Measurements from ENCODE around the gene CIAPIN1.

CIAPIN1 gene

DNA sequence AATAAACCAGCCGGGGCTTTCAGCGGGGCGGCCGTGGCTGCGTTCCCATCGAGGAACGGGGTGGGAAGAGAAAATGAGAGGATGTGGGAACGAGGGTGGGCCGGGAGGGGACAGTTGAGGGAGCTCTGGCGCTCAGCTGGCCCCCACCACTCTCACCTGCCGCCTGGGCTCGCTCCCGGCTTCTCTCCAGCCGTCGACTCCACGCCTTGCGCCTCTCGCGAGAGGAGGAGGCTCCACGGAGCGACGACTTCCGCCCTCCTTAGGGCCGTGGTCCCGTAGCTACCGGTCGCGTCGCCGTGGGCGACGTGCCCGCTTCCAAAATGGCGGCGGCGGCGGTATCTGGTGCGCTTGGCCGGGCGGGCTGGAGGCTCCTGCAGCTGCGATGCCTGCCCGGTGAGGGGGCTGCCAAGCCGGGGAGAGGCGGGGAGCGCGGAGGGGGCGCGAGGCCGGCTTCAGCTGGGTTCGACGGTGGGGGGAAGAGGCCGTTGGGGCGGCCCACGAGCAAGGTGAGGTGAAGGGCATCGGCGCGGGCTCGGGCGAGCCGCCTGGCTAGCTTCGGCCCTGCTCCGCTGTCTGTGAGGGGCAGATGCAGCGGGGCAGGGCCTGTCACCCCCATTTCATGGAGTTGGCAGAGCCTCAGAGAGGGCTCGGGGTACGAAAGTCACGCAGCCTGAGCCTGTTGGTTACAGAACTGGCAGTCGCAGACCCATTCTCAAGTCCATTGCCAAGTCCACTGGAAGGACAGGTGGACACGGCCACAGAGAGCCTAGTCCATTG lies at the start of gene CIAPIN1, which contains the start of gene COQ9:
CIAPIN1 (minus strand) TSS at position 200 of the 777 bp plus-strand sequence. CDS start 6,457 bp downstream, outside the sequence.
COQ9 (plus strand) TSS at position 294 of the 777 bp plus-strand sequence; CDS start at position 321, 27 bp downstream.
- DNase-seq, result peak; percentile 77 to 88 (median 84)

DNA sequence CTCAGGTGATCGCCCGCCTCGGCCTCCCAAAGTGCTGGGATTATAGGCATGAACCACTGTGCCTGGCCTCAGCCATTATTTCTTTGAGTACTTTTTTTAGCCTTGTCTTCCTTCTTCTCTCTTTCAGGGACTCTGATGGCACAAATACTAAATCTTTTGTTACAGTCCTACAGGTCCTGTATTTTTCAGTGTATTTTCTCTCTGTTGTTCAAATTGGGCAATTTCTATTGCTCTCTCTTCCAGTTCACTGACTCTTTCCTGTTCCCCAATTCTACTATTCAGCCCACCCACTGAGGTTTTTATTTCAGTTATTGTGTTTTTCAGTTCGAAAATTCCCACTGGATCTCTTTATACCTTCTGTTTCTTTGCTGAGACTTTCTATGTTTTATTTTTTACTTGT lies 46.6 kb upstream of the CIAPIN1 start:
- DNase-seq, result no peak

DNA sequence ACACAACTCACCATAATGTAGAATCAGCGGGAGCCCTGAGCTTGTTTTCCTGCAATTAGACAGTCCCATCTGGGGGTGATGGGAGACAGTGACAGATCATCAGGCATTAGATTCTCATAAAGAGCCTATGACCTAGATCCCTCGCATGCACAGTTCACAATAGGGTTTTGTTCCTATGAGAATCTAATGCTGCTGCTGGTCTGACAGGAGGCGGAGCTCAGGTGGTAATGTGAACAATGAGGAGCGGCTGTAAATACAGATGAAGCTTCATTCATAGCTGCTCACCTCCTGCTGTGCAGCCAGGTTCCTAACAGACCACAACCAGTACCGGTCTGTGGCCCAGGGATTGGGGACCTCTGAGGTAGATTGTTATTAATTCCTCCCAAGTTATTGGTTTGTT lies 42.0 kb upstream of the CIAPIN1 start:
- no peak for DNase-seq

DNA sequence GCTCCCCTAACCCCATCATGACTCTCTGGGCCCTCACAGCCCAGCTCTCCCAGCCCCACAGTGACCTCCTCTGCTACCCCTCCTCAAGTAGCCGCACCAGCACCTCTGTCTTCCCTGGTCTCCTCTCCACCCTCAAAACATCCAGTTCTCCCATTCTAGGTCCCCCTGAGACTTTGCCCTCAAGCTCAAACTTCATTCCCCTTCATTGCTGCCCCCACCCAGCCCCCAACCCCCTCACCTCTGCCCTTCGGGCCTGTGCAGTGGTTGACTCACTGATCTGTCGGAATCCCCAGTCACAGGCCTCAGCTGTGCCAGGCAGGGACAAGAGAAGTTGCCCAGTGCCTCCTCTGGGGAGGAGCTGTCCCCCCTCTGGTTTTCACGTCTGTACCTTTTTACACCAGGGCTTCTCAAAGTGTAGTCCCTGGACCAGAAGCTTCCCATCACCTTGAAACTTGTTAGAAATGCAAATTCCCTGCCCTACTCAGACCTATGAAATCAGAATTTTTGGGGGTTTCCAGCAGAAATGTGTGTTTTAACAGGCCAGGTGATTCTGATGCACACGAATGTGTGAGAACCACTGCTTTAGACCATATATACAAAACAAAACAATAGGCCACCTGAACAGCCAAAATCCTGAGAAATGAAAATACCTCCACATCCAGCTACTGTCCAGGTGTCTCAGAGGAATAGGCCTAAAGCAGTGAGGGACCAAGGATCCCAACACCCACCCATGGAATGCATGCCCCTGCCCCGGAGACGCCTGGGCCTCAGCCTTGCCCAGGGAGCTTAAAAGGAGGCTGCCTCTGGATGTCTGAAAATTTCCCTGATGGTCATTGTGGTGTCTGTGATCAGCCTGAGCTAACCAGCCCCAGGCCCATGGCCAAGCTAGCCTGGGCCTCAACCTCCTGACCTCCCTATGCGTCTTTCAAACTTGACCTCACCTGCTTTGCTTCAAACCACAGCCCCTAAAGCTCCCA lies 40.0 kb upstream of the CIAPIN1 start:
- DNase-seq, result no peak

DNA sequence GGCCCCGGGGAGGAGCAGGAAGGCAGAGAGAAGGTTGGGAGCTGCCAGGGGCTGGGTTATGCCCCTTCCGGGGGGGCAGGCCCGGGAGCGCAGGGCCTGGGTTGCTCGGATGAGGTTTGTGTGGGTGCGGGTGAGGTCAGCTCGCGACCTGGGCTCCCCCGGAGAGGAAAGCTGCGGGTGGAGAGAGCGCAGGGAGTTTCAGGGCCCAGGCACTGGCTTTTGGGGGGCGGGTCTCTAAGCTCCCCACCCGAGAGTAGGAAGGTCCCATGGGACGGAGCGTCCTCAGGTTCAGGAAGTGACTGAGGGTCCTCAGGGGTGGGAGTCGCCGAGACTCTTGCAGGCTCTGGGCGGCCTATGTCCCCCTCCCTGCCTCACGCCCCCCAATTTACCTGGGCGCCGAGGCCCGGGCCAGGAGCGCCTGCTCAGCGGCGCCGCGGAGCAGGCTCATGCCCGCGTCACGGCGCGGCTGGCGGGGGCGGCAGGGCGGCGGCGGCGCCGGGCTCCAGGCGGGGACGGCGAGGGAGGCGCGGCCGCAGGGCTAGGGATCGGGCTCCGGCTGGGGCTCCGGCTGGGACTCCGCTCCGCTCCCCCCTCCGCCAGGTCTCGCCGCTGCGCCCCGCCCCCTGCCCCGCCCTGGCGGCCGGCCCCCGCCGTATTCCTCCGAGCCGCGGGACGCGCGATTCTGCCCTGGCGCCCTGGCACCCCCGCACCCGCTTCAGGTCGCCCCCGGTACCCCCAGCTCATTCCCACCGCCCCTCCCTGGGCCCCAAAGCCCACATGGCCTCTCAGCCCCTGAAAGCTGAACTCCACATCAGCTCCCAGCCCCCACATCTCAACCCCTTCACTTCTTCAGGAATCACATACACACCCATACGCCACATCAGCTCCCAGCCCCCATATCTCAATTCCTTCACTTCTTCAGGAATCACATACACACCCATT lies 39.0 kb upstream of the CIAPIN1 start, which contains the start of gene DOK4:
DOK4 (minus strand) TSS at position 578 of the 942 bp plus-strand sequence. CDS start 6,986 bp downstream, outside the sequence.
- peak; percentile 60 to 65 (median 62) for DNase-seq

DNA sequence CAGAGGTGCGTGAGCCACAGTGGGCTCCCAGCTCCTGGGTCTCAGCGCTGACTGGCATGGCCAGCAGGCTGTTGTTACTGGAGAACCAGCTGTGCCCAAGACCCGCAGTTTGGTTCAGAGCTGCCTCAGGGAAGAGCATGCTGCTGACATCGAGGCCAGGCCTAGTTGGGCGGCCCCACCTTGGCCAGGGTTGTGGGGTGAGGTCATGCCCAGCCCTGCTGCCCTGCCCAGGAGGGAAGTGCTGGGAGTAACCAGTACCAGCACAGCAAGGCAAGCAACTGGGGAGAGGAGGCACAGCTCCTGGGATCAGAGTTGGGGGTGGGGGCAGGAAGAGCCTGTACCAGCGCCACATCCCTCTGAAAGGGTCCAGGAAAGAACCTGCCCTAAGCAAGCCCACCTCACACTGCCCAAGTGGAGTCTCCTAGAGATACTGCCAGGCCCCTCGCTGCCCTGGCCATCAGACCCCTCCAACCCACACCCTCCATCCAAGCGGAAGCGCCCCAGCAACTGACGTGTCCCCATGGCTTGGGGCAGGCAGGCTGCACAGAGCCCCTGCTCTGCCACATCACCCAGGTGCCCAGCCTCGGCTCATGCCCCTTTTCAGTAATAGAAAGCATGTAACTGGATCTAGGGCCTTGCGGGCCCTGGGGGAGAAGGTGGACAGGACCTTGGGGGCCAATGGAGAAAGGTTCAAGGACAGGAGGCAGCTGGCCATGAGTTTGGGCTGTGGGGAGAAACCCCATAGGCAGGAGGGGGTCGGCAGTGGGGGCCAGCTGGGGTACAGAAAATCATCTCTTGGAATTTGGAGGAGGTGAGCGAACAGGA lies 38.1 kb upstream of the CIAPIN1 start:
- no peak for DNase-seq

DNA sequence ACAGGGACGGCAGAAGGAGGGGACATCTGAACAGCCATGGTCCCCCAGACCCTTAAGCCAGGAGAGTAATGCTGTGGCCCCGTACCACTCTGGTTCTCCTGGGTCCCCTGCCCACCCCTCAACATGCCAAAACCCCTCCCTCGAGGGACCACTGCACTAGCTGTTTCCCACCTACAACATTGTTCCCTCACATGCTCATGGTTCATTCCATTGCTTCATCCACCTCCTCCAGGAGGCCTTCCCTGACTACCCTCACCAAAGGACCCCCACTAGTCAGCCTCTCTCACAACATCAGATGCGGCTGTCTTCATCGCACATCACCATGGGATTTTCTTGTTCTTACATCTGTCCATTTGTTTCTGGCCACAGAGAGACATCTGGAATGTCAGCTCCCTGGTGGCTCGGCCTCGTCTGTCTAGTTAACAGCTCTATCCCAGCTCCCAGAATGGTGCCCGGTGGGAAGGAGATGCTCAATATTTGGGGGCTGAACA lies 37.4 kb upstream of the CIAPIN1 start:
- no peak for DNase-seq

DNA sequence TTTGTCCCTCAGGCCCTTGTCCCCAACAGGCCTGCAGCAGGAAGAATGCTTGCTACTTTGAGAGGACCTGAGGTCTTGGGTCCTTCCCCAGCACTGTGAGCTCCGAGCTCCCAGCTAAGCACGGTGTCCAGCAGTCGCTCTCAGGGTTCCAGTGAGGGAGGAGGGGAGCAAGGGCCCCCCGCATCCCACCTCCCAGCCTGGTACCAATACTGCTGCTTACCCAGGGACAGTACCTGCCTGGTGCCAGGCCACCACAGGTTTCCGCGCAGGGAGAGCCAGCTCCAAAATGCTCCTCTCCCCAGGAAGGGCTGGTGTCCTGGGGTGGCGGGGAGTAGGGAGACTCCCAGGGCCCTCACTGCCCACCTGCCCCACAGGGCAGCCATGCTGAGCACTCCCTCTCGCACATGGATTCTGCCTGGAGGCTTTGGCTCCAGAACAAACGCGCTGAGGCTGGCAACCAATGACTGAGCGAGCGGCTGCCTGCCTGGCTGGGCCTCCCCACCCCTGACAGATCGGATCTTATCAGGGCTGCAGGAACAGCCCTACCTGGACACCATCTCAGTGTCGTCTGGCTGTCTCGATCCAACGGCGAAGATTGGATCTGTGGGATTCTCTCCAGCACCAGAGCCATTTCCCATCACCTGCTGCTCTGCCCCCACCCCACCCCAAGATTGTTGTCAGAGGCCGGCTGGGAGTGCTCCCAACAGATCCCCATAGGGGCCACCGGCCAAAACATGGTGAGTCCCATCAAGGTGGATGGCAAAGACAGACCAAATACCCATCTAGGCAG lies 36.7 kb upstream of the CIAPIN1 start:
- DNase-seq, result no peak

DNA sequence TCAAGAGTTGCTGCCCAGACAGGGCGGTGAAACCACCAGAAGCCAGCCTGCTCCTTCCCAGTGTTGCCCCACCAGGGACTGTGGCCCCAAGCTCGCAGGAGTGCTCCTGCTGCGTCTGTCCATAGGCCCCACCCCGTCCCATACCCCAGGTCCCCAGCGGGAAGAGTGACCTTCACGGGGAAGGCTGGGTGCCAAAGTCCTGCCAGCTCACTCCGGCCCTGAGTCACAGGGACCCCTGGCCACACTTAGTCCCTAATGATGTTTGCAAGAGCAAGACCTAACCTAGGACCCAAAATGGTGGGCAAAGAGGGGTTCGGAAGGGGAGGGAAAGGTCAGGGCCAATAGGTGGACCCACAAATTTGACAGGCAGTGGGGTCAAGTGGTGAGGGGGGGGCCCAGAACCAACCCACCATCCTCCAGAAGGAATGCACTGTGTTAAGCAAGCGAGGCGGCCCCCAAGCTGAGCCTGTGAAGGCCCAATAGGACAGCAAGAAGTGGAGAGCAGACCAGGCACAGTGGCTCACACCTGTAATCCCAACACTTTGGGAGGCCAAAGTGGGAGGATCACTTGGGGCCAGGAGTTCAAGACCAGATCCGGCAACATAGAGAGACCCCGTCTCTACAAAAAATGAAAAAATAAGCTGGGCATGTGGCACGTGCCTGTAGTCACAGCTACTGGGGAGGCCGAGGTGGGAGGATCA lies 35.8 kb upstream of the CIAPIN1 start:
- no peak for DNase-seq

DNA sequence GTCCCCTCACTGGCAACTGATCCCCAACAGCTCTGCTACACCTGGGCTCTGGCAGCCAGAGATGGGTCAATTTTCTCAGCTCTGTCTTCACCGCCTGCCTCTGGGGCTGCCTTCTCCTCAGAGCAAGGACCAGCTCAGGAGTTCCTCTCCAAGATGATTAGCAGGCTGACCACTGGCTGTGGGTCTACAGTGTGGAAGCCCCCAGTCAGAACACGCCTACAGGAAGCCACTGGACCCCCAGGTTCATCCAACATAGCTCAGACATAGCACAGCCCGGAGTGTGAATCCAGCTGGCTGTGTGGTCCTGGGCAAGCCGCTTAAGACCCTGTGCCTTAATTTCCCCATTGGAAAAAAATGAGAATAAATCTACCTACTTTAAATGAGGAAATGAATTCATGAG lies 34.2 kb upstream of the CIAPIN1 start:
- no peak for DNase-seq

DNA sequence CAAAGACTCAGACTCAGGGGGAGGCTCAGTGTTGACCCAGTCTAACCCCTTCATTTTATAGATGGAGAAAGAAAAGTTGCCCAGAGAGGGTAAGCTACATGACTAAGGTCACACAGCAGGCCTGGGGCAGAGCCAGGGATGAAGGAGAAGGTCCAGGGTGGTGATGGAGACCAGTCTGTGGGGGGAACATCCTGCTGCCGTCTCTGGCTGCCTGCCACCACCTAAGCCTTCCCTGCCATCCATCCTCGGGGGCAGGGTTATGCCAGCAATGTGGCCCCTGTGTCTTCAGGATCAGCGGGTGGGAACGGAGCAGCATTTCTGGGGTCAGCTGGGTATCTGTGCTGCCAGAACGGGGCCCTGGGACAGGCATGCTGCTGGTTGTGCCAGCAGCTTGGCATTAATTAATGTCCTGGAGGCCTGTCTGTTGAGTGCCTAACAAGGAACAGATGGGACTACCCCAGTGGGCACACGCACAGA lies 33.6 kb upstream of the CIAPIN1 start:
- DNase-seq, result no peak

DNA sequence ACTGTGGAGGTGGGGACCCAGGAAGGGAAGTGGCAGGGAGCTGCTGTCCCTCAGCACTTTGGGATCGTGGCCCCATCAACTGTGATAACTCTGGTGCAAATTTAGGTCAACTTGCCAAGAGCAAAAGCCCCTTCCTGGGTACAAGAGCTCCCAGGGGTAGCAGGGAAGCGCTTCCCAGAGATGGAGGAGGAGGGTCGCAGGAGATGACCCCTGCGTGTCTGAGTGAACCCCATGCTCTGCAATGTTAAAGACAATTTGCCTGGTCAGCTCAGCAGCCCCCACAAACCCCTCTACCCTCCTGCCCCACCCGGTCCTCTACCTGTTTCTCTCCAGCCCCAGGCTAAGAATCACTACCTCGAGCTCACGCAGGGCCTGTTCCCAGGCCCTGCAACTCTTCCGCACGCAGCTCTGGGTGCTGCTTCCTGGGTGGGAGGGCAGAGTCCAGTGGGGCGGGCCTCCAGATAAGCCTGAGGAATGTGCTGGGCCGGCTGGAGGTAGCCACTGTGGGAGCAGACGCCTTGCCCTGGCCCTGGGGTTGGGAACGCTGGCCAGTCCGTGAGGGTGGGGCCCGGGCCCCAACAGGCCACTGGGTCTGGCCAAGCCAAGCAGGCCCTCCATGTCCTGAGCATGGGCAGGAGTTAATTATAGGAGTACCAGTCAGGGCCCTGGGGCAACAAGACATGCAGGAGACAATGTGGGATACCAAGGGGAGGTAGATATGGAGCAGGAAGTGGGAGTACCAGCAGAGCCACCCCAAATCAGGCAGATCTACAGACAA lies 33.0 kb upstream of the CIAPIN1 start:
- no peak for DNase-seq

DNA sequence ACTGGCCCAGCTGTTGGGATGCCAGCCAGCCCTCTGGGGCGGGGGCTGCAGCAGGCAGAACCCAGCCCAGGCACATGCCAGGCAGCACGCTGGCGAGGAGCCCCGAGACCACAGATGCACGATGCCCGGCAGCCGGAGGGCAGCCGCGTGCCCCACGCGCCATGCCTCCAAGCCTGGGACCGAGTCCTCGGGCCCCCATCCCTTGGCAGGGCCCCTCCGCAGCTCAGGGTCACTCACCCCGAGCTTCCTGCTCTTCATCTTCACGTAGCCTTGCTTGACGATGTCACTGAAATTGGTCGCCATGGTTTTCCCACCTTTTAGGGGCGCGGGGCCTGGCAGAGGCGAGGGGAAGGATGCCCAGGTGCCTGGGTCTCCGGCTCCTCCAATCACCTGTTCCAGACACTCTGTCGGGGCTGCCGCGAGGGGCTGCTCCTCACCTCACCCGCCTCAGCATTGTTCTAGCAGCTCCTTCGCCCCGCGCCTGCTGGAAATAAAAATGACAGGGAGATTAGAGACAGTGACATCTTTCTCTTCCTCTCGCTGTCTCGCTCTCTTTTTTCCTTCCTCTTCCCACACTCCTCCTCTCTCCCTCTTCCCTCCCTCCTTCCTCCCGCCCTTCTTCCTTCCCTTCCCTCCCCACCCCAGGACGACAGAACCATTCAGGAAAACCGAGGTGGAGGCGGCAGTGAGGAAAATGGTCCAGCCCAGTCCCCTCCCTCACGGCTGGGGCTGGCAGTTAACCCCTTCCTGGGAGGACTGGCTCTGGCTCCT lies 32.2 kb upstream of the CIAPIN1 start:
- no peak for DNase-seq

DNA sequence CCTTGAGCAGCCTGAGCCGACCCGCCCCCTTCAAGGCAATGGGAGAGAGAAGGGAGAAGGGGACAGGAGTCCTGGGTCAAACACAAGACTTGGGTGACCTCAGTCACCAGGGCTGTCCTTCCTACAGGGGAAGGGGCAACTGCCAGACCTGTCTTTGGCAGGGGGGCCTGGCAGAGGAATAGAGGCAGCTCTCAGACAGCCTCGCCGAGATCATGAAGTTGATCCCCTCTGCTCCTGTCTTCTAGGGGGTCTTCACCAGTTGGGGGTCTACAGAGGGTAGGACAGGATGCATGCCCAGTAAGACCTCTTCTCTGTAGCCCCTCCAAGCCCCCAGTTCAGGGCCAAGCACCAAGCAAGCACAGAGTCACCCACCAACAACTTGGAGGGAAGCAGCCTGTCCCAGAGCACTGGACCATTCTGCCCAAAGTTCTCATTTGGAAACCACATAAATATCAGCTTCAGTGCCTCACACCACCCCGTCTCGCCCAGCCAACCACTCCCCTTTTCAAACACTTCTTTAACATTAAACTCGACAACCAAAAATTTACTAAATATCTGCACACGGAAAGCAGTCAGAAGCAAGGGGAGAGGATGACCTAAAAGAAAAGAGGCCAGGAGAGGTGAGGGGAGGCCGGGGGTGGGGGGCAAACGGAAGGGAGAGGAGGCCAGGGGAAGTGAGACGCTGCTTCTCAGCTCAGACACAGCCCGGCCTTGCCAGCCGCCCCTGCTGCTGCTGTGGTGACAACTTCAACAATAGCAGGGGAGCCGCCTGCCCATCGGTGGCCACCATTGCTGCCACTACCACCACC lies 31.4 kb upstream of the CIAPIN1 start:
- DNase-seq, result no peak

DNA sequence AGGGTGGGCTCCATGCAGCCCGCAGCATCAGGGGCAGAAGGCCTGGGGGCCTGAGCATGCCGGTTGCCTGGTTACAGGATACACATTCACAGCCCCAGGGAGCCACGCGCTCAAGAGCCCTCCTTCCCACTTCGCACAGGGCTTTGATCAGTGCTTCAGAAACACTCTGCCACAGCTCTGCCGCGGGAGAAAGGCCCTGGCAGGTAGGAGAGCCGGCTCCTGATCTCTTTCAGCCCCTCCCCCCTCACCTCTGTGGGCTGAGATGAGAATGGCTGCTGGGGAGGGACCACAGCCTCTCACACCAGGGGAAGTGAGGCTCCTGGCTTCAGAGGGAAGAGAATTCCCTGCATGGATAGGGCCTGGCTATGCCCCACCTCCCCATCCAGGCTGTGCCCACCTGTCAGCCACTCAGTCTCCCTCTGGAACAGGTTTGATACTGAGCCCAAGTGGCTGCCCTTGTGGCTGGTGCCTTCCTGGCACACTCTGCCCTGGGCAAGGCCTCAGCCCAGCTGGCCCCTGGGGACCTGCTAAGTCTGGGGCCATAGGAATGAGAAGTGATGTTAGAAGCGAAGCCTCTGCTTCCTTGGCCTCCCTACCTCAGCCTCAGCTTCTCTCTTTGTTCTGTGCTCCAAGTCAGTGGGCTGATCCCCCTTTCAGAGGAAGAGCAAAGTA lies 30.5 kb upstream of the CIAPIN1 start:
- no peak for DNase-seq

Measured in activated CD4-positive, CD25-positive, alpha-beta regulatory T cell (primary cell).